IMR-90 (cell line): ENCODE data around the gene SLC6A15. TPM values are rescaled to one million over a fixed set of nuclear protein-coding genes. Genes with fewer than 3 reads are reported as not detected.

Source experiments
- ATAC-seq: fragments of 200-7000 bp; cut with Tn5 transposase; 2 replicates; pipeline ENCODE4 v1.9.1; 2020; ENCODE audit warnings: low read depth, mild to moderate bottlenecking, moderate library complexity
- Bru-seq: library from RNA; stranded (reverse); fragments of 400-500 nt; gene quantifications from one replicate; lab custom pipeline; 2021; lab: Mats Ljungman, UMichigan
- BruChase-seq, 2 experiments: library from RNA; stranded (reverse); fragments of 400-500 nt; gene quantifications; one replicate each; lab custom pipeline; 2021; lab: Mats Ljungman, UMichigan
- BruUV-seq: library from RNA; stranded (reverse); fragments of 400-500 nt; replicated peaks from 2 replicates; lab custom pipeline; 2021; lab: Mats Ljungman, UMichigan
- CTCF ChIA-PET: fragments of 300-600 bp; formaldehyde crosslinking; extraction: SDS; loops from one replicate; lab custom pipeline; 2021; ENCODE audit warnings: antibody characterized with exemption; lab: Yijun Ruan, JAX
- POLR2A ChIA-PET: fragments of 300-600 bp; sonication (Branson Sonifier 250); formaldehyde crosslinking; loops from one replicate; lab custom pipeline; 2022; ENCODE audit warnings: antibody characterized with exemption; ENCODE audit not compliant: unreplicated experiment; lab: Charles Lee
- DNase-seq: peaks from one replicate; pipeline ENCODE4 v3.0.0; 2013
- H2AFZ ChIP-seq: replicated peaks from 2 replicates; pipeline ENCODE3; 2013; ENCODE audit warnings: low read length, mild to moderate bottlenecking; ENCODE audit not compliant: poor library complexity
- H2AK5ac ChIP-seq: 2 replicates; pipeline ENCODE4 v1.6.1; 2013; ENCODE audit warnings: low read depth, low read length, inconsistent platforms
- H2AK9ac ChIP-seq: replicated peaks from 2 replicates; pipeline ENCODE3; 2013; ENCODE audit warnings: mild to moderate bottlenecking, low read depth, low read length, moderate library complexity; ENCODE audit not compliant: poor library complexity
- H2BK120ac ChIP-seq: 2 replicates; pipeline ENCODE4 v1.6.1; 2013; ENCODE audit warnings: low read depth, low read length, inconsistent platforms
- H2BK15ac ChIP-seq: 3 replicates; pipeline ENCODE4 v1.6.1; 2013; ENCODE audit warnings: low read depth, low read length, inconsistent platforms
- H2BK20ac ChIP-seq: 2 replicates; pipeline ENCODE4 v1.6.1; 2013; ENCODE audit warnings: low read depth, mild to moderate bottlenecking, inconsistent platforms, low read length, moderate library complexity
- H2BK5ac ChIP-seq: 2 replicates; pipeline ENCODE4 v1.6.1; 2013; ENCODE audit warnings: mild to moderate bottlenecking, low read depth, low read length, inconsistent platforms; ENCODE audit not compliant: poor library complexity, severe bottlenecking
- H3K14ac ChIP-seq: replicated peaks from 2 replicates; pipeline ENCODE4 v1.6.1; 2013; ENCODE audit warnings: low read depth, low read length, inconsistent platforms
- H3K18ac ChIP-seq: 2 replicates; pipeline ENCODE4 v1.6.1; 2013; ENCODE audit warnings: low read depth, low read length, control low read depth
- H3K23ac ChIP-seq: 2 replicates; pipeline ENCODE4 v1.6.1; 2013; ENCODE audit warnings: low read depth, low read length, inconsistent platforms
- H3K27ac ChIP-seq: 2 replicates; pipeline ENCODE4 v1.5.1; 2013; ENCODE audit warnings: mild to moderate bottlenecking, control low read depth, low read length; ENCODE audit not compliant: insufficient read depth
- H3K27me3 ChIP-seq: 2 replicates; pipeline ENCODE4 v1.6.1; 2013; ENCODE audit warnings: low read length; ENCODE audit not compliant: control insufficient read depth, insufficient read depth
- H3K36me3 ChIP-seq: 2 replicates; pipeline ENCODE4 v1.6.1; 2013; ENCODE audit warnings: low read length, mixed read lengths; ENCODE audit not compliant: control insufficient read depth, insufficient read depth
- H3K4ac ChIP-seq: 2 replicates; pipeline ENCODE4 v1.6.1; 2013; ENCODE audit warnings: low read depth, low read length, inconsistent platforms
- H3K4me1 ChIP-seq: 2 replicates; pipeline ENCODE4 v1.6.1; 2013; ENCODE audit warnings: low read length, mixed read lengths; ENCODE audit not compliant: control insufficient read depth, insufficient read depth
- H3K4me2 ChIP-seq: 2 replicates; pipeline ENCODE4 v1.6.1; 2013; ENCODE audit warnings: low read depth, mild to moderate bottlenecking, control low read depth, low read length, moderate library complexity
- H3K4me3 ChIP-seq: 2 replicates; pipeline ENCODE4 v1.5.1; 2013; ENCODE audit warnings: low read depth, mild to moderate bottlenecking, control low read depth, low read length, moderate library complexity; ENCODE audit not compliant: insufficient read depth
- H3K56ac ChIP-seq: 2 replicates; pipeline ENCODE4 v1.6.1; 2013; ENCODE audit warnings: low read length, inconsistent platforms; ENCODE audit not compliant: insufficient read depth; ENCODE audit errors: extremely low read depth
- H3K79me1 ChIP-seq, 2 experiments: 2 replicates each; pipeline ENCODE4 v1.6.1; 2013; ENCODE audit warnings: low read length in 2 of 2, inconsistent platforms in 1 of 2, low read depth in 1 of 2
- H3K9ac ChIP-seq: 2 replicates; pipeline ENCODE4 v1.6.1; 2013; ENCODE audit warnings: low read depth, low read length, control low read depth
- H3K9me1 ChIP-seq: 2 replicates; pipeline ENCODE4 v1.6.1; 2013; ENCODE audit warnings: low read length, inconsistent platforms; ENCODE audit not compliant: insufficient read depth
- H3K9me3 ChIP-seq: 2 replicates; pipeline ENCODE4 v1.6.1; 2013; ENCODE audit warnings: low read length; ENCODE audit not compliant: control insufficient read depth, insufficient read depth
- H4K20me1 ChIP-seq: 2 replicates; pipeline ENCODE4 v1.6.1; 2013; ENCODE audit warnings: low read length, inconsistent platforms; ENCODE audit not compliant: insufficient read depth
- H4K5ac ChIP-seq: 2 replicates; pipeline ENCODE4 v1.6.1; 2013; ENCODE audit warnings: mild to moderate bottlenecking, low read depth, low read length, control low read depth
- H4K8ac ChIP-seq, 2 experiments: 2 replicates each; pipeline ENCODE4 v1.6.1; 2013; ENCODE audit warnings: low read depth in 2 of 2, low read length in 2 of 2, control low read depth in 1 of 2, inconsistent platforms in 1 of 2
- H4K91ac ChIP-seq: 2 replicates; pipeline ENCODE4 v1.6.1; 2013; ENCODE audit warnings: low read depth, low read length, inconsistent platforms; ENCODE audit not compliant: insufficient read depth
- CTCF ChIP-seq: conservative IDR thresholded peaks from 2 replicates; pipeline ENCODE4 v1.5.1; 2012; ENCODE audit warnings: mild to moderate bottlenecking, low read depth, low read length, improper control_type of control experiment
- NFE2L2 ChIP-seq: fragments of 150-350 bp; IDR thresholded peaks from 2 replicates; pipeline ENCODE4 v1.6.1; 2016; ENCODE audit warnings: low read depth, mild to moderate bottlenecking, low read length
- USF2 ChIP-seq: fragments of 150-350 bp; IDR thresholded peaks from 2 replicates; pipeline ENCODE4 v1.6.1; 2017; ENCODE audit warnings: mild to moderate bottlenecking, antibody characterized with exemption, low read length, low read depth
- WGBS, 2 experiments: methylation state at CpG; one replicate each; pipeline versions ENCODE4 v1.1.5 to v1.1.7; 2013; ENCODE audit warnings: missing lambda C conversion rate in 2 of 2; ENCODE audit not compliant: insufficient read length in 1 of 2; ENCODE audit errors: extremely low coverage in 2 of 2; 5-methylcytosine and 5-hydroxymethylcytosine counted together
- dilution Hi-C: fragments of 300-500 bp; cut with HindIII; formaldehyde crosslinking; loops from one replicate; pipeline ENCODE4 v1.14.3; 2018; ENCODE audit warnings: low sequenced_read_pairs; ENCODE audit not compliant: unreplicated experiment
- in situ Hi-C: fragments of 300-500 bp; cut with MboI; formaldehyde crosslinking; loops from 3 replicates; pipeline ENCODE4 v1.14.3; 2019; ENCODE audit warnings: low sequenced_read_pairs, inconsistent platforms, mixed read lengths
- intact Hi-C: fragments of 100-400 bp; cut with micrococcal nuclease; formaldehyde crosslinking; loops from 2 replicates; pipeline ENCODE4 v1.10.0; 2022
- long read RNA-seq: library from polyadenylated mRNA; unstranded; transcript quantifications from one replicate; pipeline ENCODE4 v2.0.0, GENCODE V29; 2021; ENCODE audit not compliant: unreplicated experiment
- polyA plus RNA-seq, 3 experiments: library from polyadenylated mRNA; depleted of rRNA; stranded (reverse); fragments of >200 nt; gene quantifications; 2 replicates each; pipeline ENCODE4 v1.2.3, GENCODE V29; 2012; ENCODE audit warnings: low replicate concordance in 1 of 3
- total RNA-seq: library from RNA; depleted of rRNA; stranded (reverse); fragments of >200 nt; gene quantifications from 2 replicates; pipeline ENCODE4 v1.2.3, GENCODE V29; 2012; rRNA removed

The SLC6A15 gene
- total RNA-seq (0.72 and 1.4 TPM in 2 replicates), polyA plus RNA-seq (2012; rRNA removed) (0.22 and 0.32 TPM in 2 replicates), Bru-seq, nascent RNA (percentile 20 among the genes with signal in this experiment), BruChase-seq, experiment 1, labeled RNA remaining after a 6-hour chase (percentile 29 among the genes with signal in this experiment), BruChase-seq, experiment 2, labeled RNA remaining after a 2-hour chase (percentile 23 among the genes with signal in this experiment)
- 0.02 and 0.04 TPM in 2 replicates for polyA plus RNA-seq (2012; cell fraction: cytosol; rRNA removed)
- polyA plus RNA-seq (2012; cell fraction: nucleus; rRNA removed; ENCODE audit: low replicate concordance), result 0.05 and 0.23 TPM in 2 replicates
- long read RNA-seq, result 0 reads

- no peak within 1 kb of the TSS for H2BK20ac ChIP-seq
- H3K4me2 ChIP-seq, result peak within 1 kb of the TSS; percentile 97
- no peak within 1 kb of the TSS for H3K56ac ChIP-seq
- no peak within 1 kb of the TSS for H2AK5ac ChIP-seq
- peak within 1 kb of the TSS; percentile 16; the same call in 1 of the 2 replicates for H3K9ac ChIP-seq
- no peak within 1 kb of the TSS for H3K4ac ChIP-seq
- POLR2A ChIA-PET, result no interaction called here
- intact Hi-C loops (no loop called here), in situ Hi-C loops (no loop called here), dilution Hi-C loops (no loop called here)
- no peak within 1 kb of the TSS for H2BK120ac ChIP-seq
- no peak within 1 kb of the TSS for H2BK5ac ChIP-seq
- no peak within 1 kb of the TSS for H3K14ac ChIP-seq
- ATAC-seq (peak; percentile 75), DNase-seq (peak; percentile 46)
- CTCF ChIA-PET, result interaction anchor here (1.1 to 1.2 kb wide), 2 partner anchors 34 to 117 kb away, joined by 3 read pairs; no protein-coding TSS in a partner anchor
- H3K9me3 ChIP-seq, result no peaks in the 10 kb centered on the region
- no peak within 1 kb of the TSS for H2BK15ac ChIP-seq
- H4K8ac ChIP-seq, result no peak within 1 kb of the TSS
- no TSS peak for BruUV-seq
- peaks cover 15% of the 10 kb centered on the region for H3K27me3 ChIP-seq
- 0% methylated on average over 9 of the region's 67 CpGs; no CpG with 5 or more reads in 1 of the 2 experiments for WGBS, 2 experiments
- no peaks in the 10 kb centered on the region for H3K79me1 ChIP-seq
- peak within 1 kb of the TSS; percentile 83 for H3K4me3 ChIP-seq
- no peak within 1 kb of the TSS for H4K91ac ChIP-seq
- TF ChIP-seq NFE2L2, result no peak
- TF ChIP-seq USF2, result peak; percentile 67; the same call in 1 of the 2 replicates
- peak; percentile 31 for TF ChIP-seq CTCF
- no peak within 1 kb of the TSS for H4K5ac ChIP-seq
- H3K36me3 ChIP-seq, result no peaks in the 10 kb centered on the region
- no peak within 1 kb of the TSS for H3K27ac ChIP-seq
- no peaks in the 10 kb centered on the region for H3K4me1 ChIP-seq
- H2AK9ac ChIP-seq, result no peak within 1 kb of the TSS
- H3K18ac ChIP-seq, result no peak within 1 kb of the TSS
- no peak within 1 kb of the TSS for H3K23ac ChIP-seq
- H4K20me1 ChIP-seq, result no peaks in the 10 kb centered on the region
- no peaks in the 10 kb centered on the region for H3K9me1 ChIP-seq
- peak within 1 kb of the TSS; percentile 90 for H2AFZ ChIP-seq
Observed at GRCh38 chr12:84912198-84913128, at the start of gene SLC6A15. SLC6A15 (minus strand) TSS chr12:84912799; CDS start chr12:84892120, 20,679 bp downstream.
